ENCODE measurements around the gene TNFSF9.

TNFSF9 gene

DNA sequence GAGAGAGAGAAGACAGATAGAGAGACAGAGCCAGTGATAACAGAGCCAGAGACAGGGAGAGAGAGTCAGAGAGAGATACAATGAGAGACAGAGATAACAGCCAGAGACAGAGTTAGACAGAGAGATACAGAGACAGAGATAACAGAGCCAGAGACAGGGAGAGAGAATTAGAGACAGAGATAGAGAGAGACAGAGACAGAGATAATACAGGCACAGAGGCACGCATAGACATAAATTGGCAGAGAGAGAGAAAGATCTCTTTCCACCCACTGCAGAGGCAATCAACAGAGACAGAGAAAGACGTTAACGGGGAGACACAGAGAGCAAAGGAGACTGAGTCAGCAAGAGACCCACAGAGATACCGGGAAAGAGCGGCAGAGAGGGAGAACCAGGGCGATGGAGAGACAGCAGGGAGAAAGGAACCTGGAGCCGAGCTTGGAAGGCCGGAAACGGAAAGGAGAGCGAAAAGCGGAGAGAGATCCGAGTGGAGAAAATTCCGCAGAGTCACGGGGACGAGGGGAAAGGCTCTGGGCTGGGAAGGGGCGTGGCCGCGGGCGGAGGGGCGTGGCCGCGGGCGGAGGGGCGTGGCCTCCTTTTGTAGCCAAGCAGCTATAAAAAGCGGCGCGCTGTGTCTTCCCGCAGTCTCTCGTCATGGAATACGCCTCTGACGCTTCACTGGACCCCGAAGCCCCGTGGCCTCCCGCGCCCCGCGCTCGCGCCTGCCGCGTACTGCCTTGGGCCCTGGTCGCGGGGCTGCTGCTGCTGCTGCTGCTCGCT, at the start of gene TNFSF9:
TNFSF9 (plus strand) TSS at position 641 of the 777 bp plus-strand sequence; CDS start at position 652, 11 bp downstream.
- DNase-seq (ENCODE audit: extremely low read depth in 1 of 2, low read depth in 1 of 2), result peak; percentile 70 to 77

- DNase-seq (ENCODE audit: extremely low read depth in 1 of 2, low read depth in 1 of 2), result peak in 1 of 2 donors; percentile 54
Measured at GRCh38 chr19:6481541-6482342, 49.1 kb upstream of the TNFSF9 start, which contains the start of gene DENND1C. Gene DENND1C (minus strand): TSS chr19:6481787. CDS start chr19:6481695, 92 bp downstream.

DNA sequence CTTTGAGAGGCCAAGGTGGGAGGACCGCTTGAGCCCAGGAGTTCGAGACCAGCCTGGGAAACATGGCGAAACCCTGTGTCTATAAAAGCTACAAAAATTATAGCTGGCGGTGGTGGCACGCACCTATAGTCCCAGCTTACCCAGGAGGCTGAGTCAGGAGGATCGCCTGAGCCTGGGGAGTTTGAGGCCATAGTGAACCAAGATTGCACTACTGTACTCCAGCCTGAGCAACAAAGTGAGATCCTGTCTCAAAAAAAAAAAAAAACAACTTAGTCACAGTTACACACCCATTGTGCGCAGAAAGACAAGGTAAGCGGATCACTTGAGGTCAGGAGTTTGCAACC, 48.5 kb upstream of the TNFSF9 start:
- no peak for DNase-seq (ENCODE audit: extremely low read depth in 1 of 2, low read depth in 1 of 2)

- DNase-seq (ENCODE audit: extremely low read depth in 1 of 2, low read depth in 1 of 2), result no peak
Measured at GRCh38 chr19:6483235-6483634, 47.6 kb upstream of the TNFSF9 start.

DNA sequence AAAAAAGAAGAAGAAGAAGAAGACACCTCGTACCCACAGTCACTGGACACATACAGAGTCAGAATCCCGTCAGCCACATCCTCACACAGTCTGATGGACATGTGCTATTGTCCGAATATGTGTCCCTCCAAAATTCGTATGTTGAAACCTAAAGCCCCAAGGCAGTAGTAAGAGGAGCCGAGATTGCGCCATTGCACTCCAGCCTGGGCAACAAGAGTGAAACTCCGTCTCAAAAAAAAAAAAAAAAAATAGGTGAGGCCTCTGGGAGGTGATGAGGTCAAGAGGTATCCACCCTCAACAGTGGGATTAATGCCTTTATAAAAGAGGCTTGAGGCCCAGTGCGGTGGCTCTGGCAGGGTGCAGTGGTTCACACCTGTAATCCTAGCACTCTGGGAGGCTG, 46.6 kb upstream of the TNFSF9 start:
- no peak for DNase-seq (ENCODE audit: extremely low read depth in 1 of 2, low read depth in 1 of 2)

GRCh38 chr19:6484831-6485230, 46.0 kb upstream of the TNFSF9 start:
- DNase-seq (ENCODE audit: extremely low read depth in 1 of 2, low read depth in 1 of 2), result no peak

DNA sequence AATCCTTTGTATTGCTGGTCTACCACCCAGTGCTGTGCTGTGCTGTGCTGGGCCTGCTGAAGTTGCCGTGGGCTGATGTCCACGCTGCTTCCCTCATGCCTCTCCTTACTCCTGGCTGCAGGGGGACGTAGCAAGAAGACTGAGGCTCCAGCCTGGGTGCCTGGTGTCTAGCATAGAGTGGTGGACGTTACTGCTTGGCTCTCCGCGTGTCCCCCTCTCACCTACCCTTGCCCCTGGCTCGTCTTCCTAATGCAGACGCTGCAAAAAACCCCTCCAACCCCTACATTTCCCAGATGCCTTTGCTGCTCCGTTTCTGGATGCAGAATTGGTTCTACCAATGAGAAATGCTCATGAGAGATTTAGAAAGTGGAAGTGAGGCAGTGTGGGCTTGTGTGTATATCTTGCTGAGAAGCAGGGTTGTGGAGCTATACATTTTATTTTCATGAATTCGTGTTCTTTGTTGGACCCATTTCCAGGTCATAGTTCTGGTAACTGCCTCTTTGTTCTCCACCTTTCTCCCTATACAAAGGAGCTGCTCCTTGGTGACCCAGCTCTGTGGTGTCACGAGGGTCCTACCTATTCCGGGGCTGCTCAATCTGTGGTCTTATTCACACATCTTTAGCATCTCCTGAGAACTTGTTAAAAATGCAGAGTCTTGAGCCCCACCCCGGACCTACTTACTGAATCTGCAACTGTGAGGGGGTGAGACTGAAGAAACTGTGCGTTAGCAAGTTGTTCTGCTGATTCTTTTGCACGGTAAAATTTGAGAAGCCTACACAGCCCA, 41.4 kb upstream of the TNFSF9 start:
- no peak for DNase-seq (ENCODE audit: extremely low read depth in 1 of 2, low read depth in 1 of 2)

GRCh38 chr19:6490134-6490533, 40.7 kb upstream of the TNFSF9 start:
- no peak for DNase-seq (ENCODE audit: extremely low read depth in 1 of 2, low read depth in 1 of 2)

GRCh38 chr19:6491802-6492592, 38.8 kb upstream of the TNFSF9 start:
- no peak for DNase-seq (ENCODE audit: extremely low read depth in 1 of 2, low read depth in 1 of 2)

GRCh38 chr19:6494438-6495036, 36.3 kb upstream of the TNFSF9 start:
- DNase-seq (ENCODE audit: extremely low read depth in 1 of 2, low read depth in 1 of 2), result no peak

DNA sequence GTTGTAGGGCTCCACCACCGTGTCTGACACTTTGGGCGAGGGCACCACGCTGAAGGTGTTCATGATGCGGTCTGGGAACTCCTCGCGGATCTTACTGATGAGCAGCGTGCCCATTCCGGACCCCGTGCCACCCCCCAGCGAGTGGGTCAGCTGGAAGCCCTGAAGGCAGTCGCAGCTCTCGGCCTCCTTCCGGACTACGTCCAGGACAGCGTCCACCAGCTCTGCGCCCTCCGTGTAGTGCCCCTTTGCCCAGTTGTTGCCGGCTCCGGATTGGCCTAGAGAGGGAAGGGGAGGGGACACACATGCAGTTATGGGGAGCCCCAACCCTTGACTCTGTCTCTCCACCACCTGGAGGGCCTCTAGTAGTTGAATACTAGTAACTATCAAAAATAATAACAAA, 34.9 kb upstream of the TNFSF9 start:
- DNase-seq (ENCODE audit: extremely low read depth in 1 of 2, low read depth in 1 of 2), result no peak

DNA sequence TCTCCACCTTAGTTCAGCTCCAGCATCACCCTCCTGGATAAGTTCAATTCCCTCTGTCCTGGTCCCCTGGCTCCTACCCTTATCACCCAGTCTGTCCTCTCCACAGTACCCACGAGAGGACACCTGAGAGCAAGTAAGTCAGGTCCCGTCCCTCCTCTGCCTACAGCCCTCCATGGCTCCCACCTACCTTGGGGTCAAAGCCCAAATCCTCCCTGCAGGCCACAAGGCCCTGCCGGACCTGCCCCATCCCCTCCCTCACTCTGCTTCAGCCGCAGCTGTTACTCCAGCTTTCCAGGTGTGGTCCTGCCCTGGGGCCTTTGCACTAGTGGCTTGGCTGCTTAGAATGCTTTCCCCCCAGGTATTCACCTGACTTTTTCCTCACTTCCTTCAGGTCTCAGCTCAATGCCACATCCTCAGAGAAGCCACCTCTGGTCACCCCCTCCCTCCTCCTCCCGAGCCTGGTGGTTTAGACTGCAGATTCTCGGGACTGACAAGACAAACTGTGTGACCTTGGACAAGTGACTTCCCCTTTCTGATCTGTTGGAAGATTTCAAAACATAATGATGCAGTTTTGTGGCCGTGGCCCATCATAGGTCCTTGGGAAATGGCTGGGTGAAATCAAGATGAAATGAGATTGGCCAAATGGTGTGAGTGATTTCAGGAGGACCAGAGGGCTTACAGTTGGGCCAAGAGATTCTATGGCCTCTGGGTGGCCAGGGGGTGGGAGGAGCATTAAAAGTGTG, 32.4 kb upstream of the TNFSF9 start:
- DNase-seq (ENCODE audit: extremely low read depth in 1 of 2, low read depth in 1 of 2), result no peak

GRCh38 chr19:6499052-6499790, 31.6 kb upstream of the TNFSF9 start:
- no peak for DNase-seq (ENCODE audit: extremely low read depth in 1 of 2, low read depth in 1 of 2)

DNA sequence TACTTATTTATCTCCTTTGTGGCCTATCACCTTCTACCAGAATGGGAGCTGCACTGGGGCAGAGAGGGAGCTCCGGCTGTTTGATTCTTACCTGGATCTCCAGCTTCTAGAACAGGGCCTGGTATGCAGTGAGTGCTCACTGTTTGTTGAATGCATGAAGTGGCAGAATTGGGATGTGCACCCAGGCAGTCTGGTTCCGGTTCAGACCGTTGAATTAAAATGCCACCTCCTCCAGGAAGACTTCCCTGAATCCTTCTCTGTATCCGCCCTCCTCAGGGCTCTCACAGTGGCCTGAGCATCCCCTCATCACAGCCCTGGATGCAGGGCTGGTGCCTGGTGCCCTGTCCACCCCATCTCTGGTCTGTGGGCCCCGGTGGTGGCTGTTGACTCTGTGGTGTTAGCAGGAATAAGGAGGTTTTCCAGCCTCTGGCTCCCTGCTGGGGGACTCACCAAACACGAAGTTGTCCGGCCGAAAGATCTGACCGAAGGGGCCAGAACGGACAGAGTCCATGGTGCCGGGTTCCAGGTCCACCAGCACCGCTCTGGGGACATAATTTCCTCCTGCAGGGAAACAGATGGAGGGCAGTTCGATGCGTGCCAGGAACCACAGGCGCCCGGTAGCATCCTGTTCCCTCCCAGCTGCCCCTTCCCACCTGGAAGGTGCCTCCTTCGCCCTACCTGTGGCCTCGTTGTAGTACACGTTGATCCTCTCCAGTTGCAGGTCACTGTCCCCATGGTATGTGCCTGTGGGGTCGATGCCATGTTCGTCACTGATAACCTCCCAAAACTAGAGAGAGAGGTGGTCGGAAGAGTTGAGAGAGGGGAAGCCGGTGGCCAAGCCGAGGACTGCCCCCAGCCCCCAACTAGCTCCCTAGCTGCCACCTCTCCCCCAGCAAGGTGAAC, 29.7 kb upstream of the TNFSF9 start:
- no peak for DNase-seq (ENCODE audit: extremely low read depth in 1 of 2, low read depth in 1 of 2)

DNA sequence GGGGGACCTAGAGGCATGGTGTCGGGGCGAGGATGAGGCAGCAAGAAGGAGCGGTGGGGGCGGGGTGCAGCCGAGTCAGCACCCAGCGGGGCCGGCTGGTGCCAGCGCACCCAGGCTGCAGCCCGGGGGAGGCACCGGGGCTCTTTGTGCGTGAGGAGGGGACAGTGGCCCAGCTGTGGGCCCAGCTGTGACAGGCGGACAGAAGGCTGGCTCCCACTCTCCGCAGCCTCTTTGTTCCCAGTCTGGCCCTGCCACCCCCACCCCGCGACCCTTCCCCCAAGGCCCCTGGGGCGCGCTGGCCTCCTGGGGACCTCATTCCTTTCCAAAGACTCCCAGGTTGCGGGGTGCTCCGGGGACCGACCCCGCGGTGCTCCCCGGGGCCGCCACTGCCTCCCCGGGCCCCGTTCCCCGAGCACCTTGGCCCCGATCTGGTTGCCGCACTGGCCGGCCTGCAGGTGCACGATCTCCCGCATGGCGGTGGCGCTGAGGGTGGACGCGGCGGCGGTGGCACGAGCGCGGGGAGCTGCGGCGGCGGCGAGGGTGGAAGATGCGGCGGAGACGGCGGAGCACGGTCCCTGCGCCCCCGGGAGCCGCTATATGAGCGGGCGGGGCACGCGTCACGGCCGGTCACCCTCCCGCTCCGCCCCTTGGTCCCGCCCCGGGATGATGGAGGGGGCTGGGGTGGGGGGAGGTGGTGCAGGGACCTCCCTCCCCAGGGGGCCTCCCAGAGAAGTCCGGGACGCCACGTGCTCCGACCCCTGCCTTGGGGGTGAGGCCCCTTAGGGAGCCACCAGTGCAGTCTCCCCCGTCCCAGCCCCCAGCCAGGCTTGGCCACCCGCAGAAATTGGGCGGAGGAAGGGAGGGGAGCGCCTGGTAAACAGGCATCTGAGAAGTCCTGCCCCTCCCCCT, 28.8 kb upstream of the TNFSF9 start, which contains the start of gene TUBB4A:
TUBB4A (minus strand) TSS at position 570 of the 909 bp plus-strand sequence; CDS start at position 473, 97 bp downstream.
- peak in 1 of 2 donors; percentile 28 for DNase-seq (ENCODE audit: extremely low read depth in 1 of 2, low read depth in 1 of 2)

DNA sequence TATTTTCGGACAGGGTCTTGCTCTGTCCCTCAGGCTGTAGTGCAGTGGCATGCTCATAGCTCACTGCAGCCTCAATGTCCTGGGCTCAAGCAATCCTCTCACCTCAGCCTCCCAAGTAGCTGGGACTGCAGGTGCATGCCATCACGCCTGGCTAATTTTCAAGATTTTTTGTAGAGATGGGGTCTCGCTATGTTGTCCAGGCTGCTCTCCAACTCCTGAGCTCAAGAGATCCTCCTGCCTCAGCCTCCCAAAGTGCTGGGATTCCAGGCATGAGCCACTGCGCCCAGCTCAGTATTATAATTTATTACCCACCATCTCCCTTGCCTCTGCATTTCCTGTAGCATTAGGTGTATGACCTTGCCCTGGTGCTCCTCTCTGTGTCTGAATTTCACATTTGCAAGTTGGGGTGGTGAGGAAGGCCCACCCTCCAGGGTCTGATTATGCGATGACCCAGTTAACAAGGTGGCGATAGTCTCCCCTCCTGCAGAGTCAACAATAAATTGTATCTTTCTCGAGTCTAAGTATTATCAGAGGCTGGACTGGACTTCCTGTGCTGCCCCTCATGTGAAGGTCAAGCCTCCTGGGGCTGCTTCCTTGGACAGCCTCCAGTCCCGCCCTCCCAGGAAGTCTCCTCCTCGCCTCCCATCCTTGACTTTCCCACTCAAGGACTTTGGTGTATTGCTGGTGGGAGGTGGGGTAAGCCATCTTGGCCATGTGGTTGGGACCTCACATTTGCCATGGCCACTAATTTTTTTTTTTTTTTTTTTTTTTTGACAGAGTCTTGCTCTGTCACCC, 27.2 kb upstream of the TNFSF9 start:
- DNase-seq (ENCODE audit: extremely low read depth in 1 of 2, low read depth in 1 of 2), result no peak
